ENCODE data around the gene BOK.

The BOK gene

GRCh38 chr2:241539616-241540374 lies 18.8 kb upstream of the BOK start:
- no peak for DNase-seq

- DNase-seq = no peak
Observed at GRCh38 chr2:241540401-241540770, 18.2 kb upstream of the BOK start.

- DNase-seq = peak; percentile 62 to 65
Observed at GRCh38 chr2:241540771-241541561, 17.6 kb upstream of the BOK start.

GRCh38 chr2:241541564-241542277 lies 16.8 kb upstream of the BOK start:
- no peak for DNase-seq

- no peak for DNase-seq
Observed at GRCh38 chr2:241542278-241542605, 16.3 kb upstream of the BOK start.

GRCh38 chr2:241545106-241545505 lies 13.4 kb upstream of the BOK start:
- DNase-seq = no peak

GRCh38 chr2:241545523-241546473 lies 12.7 kb upstream of the BOK start:
- DNase-seq = no peak

GRCh38 chr2:241546771-241547498 lies 11.6 kb upstream of the BOK start:
- no peak for DNase-seq

GRCh38 chr2:241547781-241548450 lies 10.6 kb upstream of the BOK start:
- DNase-seq = no peak

GRCh38 chr2:241548451-241548835 lies 10.1 kb upstream of the BOK start:
- no peak for DNase-seq

- no peak for DNase-seq
Observed at GRCh38 chr2:241550616-241551580, 7.6 kb upstream of the BOK start.

- DNase-seq = no peak
Observed at GRCh38 chr2:241551599-241551997, 6.9 kb upstream of the BOK start.

- no peak for DNase-seq
Observed at GRCh38 chr2:241551998-241552737, 6.4 kb upstream of the BOK start.

- no peak for DNase-seq
Observed at GRCh38 chr2:241553512-241553830, 5.1 kb upstream of the BOK start.

GRCh38 chr2:241553981-241554380 lies 4.6 kb upstream of the BOK start:
- no peak for DNase-seq

- DNase-seq = no peak
Observed at GRCh38 chr2:241554610-241555322, 3.8 kb upstream of the BOK start.

- no peak for DNase-seq
Observed at GRCh38 chr2:241555711-241556110, 2.8 kb upstream of the BOK start.

- no peak for DNase-seq
Observed at GRCh38 chr2:241556746-241557145, 1.8 kb upstream of the BOK start.
